ENCODE data around the gene PTPRM.

Gene PTPRM

DNA sequence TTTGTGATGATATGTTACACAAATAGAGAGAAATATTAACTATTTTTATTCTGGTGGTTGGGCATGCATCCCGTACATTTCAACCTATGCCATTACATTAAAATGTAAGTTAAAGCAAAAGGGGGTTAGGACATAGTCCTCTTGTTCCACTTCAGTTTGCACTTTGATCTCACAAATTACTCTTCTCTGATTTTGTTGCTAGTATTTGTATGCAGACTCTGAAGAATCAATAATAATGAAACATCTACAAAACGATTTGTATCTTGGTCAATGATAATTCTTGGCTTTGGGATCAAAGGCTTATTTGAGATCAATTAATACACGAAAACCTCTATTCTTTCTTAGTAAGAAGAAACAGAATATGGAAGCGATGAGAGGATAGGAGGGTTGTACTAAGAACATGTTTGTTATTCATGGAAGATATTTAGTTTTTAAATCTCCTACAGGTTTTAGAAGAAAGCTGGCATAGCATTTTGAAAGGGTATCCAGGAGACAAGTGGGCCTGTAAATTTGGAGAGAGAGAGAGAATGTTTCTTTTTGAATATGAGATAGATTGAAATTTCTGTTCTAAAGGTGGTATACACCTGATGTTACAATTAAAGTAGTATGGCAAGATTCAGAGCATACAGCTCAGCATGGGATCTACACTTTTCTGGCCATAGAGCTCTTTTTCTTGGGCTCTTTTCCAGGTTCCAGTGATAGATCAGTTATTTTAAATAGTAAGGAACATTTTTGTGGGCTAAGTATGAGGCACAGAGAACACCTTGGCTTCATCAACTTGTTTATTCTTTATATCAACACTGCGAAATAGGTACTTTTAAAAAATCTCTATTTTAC, 347.9 kb downstream of the PTPRM start:
- no peak for DNase-seq

DNA sequence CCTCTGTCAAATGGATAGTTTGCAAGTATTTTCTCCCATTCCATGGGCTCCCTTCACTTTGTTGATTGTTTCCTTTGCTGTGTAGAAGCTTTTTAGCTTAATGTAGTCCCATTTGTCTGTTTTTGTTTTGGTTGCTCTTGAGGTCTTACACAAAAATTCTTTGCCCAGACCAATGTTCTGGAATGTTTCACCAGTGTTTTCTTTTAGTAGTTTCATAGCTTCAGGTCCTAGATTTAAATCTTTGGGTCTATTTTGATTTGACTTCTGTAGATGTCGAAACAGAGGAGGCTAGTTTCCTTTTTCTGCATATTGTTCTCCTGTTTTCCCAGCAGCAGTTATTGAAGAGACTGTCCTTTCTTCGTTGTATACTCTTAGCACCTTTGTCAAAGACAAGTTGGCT, 351.6 kb downstream of the PTPRM start:
- no peak for DNase-seq

DNA sequence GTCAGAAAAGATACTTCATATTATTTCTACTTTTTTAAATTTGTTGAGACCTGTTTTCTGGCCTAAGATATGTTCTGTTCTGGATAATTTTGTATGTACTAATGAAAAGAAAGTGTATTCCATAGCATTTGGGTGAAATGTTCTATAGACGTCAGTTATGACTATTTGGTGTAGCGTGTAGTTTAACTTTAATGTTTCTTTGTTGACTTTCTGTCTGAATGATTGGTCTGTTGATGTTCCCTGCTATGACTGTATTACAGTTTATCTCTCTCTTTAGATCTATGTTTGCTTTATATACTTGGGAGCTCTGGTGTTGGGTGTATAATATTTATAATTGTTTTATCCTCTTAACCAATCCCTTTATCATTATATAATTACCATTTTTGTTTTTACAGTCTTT, 352.4 kb downstream of the PTPRM start:
- DNase-seq = no peak

DNA sequence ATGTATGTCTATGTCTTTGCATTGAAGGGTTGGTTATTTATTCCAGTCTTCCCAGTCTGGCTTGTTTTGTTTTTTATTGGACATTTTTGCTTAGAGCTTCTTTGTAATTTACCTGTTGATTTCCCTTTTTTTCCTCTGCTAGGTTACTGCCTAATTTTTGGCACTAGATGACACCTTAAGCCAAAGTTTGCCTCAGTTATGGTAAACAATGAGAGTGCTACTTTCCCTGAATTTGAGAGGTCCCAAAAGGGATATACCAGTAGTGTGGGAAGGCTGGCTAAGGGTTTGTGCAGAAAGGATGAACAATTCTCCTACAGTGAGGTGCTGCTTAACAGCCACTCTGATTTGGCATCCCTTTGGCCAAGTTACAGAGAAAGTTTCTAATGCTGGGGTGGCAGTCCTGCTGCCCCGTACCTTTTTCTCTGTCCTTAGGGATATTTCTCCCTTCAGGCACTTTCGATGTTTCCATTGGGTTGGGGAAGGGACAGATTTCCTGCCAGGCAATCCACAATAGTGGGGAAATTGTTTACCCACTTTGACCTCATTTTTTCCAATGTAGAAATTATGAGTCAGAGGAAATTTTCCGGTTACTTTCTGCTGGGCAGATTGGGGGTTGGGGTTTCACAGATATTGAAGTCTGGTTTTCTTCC, 354.9 kb downstream of the PTPRM start:
- no peak for DNase-seq

DNA sequence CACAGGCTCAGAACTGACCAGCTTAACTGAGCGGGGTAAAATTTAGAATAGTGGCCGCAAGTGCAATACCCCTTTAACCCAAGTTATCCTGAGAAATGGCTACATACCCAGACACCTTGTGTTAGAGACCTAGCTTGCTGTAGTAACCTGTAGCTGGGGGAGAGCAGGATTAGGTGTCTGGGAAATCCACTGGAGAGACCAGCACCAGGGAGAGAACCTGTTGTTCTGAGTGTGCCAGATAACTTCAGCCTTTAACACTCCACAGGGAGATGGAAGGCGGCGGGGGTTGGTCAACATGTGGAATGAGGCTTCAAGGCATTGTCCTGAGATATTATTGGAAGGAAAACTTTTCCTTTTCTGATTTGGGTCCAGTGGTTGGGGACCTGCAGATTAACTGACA, 356.0 kb downstream of the PTPRM start:
- DNase-seq = no peak

DNA sequence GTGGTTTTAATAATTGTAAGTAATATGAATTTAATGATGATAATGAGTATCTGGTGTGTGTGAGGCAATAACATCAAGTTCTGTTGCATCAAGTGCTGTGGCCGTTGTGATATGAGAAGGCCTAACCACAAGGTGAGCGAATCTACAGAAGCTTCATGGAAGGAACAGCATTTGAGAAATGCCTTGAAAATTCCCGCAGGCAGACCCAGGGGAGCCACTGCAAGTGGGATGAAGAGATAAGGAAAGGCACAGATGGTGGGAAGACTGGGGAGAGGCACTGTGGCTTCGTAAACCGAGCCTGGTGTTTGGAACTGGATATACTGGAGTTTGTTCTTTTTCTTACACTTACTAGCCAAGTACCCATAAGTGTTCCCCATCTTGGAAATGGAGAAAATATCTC, 357.5 kb downstream of the PTPRM start:
- no peak for DNase-seq

DNA sequence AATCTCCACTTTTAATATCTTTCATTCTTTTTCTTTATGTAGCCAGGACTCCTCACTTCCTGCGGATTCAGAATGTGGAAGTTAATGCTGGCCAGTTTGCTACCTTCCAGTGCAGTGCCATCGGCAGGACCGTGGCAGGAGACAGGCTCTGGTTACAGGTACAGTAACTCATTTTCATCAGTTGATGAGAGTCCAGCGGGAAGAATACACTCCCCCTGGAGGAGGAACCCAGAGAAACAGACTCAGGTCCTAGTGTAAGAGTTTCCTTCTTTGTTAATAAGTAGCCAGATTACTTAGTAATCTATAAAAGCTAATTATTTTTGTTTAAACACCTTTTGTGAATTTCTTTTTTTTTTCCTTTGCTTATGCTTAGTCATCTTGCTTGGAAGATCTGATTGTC, 359.4 kb downstream of the PTPRM start:
- no peak for DNase-seq

DNA sequence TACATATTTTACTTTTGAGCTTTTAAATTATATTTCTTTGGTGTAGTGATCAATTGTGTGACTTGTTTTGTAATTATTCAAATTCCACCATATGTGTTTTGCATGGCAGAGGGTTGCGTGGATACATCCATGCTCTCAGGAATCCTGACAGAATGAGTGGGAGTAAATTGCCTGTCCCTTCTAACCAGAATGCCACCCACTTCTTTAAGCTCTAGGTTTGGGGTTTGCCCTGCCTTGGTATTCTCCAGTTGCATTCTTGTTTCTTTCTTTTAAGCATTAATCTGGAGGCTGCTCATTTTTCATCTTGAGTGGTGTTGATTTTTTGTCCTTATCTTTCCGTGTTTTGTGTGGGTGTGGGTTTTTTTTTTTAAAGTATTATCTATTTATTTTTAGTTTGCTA, 360.0 kb downstream of the PTPRM start:
- no peak for DNase-seq

DNA sequence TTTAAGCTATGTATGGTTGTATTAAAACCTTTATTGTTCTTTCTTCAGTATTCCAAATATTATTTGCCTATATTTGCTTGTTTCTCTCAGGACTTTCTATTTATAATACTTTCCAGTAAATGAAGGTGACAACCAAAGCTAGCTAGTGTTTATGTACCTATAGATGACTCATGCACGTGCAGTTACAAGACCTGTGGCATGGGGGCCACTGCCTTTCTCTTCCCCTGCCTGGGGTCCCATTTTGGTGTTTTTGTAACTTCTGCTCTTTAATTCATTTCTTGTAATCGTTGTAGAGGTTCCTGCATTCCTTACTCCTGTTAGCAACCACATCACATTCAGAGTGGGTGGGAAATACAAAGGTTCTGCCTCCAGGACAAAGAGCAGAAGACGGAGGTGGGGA, 364.6 kb downstream of the PTPRM start:
- DNase-seq = no peak

DNA sequence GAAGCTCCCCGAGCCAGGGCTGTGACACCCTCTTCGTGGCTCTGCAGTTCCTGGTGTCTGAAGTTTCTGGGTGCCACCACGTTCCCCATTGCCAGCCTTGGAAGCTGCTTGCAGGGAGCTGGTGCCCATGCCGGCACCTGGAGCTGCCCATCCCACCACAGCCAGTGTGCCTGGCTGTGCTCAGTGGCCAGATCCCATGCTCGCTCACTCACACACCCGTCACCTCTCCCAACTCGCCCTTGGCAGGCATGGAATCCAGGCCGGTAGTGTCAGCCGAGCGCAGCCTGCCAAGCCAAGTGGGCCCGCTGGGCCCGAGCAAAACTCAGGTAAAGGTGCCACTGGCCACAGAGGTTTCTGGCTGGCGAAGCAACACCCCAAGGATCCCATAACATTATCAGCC, 370.2 kb downstream of the PTPRM start:
- no peak for DNase-seq

DNA sequence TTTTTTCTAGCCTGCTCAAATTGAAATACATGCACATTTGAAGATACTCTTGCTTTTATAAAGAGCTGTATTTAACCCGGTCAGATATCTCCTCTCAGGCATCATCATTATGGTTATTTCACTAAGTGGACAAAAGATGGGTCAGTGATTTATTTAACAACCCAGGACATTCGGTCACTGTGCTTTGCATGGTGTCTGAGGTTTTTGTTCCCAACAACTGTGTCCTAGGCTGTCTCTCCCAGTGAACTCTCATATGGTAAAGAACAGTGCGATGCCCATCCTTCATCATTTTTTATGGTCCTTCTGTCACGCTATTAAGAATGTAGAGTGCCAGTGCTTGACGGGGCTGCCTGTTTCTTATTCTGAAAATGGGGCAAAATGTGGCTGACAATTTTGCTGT, 372.4 kb downstream of the PTPRM start:
- DNase-seq = no peak

DNA sequence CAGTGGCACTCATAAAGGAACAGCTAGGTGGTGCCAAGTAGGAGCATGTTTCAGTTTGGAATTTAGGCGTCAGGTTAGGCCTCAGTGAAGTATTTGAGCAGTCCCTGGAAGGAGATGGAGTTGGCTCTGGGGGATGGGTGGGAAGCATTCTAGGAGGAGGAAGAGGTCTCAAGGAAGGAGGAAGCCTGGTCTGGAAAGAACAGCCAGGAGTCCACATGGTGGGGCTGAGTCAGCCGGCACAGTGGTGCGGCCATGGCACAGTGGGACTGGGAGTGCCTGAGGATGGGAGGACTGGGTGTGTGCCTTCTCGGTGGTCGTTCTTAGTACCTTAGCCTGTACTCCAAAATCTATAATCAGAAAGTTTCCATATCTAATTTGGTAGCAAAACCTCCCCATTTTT, 373.3 kb downstream of the PTPRM start:
- no peak for DNase-seq

DNA sequence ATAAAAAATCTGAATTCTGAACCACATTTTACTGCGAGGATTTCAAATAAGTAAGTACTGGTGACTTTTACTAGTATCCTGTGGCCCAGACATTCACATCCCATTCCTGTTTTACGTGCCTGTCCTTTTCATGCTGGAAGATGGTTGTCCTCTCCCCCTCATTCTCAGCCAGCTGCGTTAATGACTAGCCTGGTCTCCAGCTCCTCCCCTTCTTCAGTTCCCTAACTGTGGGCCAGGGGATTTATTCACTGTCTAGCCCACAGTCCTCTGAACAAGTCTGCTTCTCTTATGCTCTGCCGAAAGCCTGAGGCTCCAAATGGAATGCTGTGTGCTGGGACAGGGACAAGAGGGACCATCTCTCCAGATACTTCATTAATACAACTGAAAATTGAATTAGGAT, 373.9 kb downstream of the PTPRM start:
- DNase-seq = no peak

DNA sequence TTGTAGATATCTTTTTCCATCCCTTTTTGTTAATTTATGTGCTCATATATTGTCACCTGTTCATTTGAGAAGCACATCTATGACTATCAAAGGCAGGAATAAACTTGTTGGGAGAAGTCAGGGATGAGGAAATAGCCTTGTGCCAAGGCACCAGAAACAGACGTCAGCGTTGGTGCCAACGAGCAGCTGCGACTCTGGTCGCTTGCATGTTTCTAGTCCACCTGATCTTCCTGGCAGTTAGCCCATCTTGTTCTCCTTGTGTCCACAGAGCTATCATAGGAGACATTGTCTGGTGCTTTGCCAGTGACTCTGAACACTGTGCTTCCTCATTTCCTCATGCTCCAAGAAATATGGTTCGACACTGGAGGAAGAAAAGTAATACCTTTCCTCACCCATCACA, 374.4 kb downstream of the PTPRM start:
- no peak for DNase-seq

DNA sequence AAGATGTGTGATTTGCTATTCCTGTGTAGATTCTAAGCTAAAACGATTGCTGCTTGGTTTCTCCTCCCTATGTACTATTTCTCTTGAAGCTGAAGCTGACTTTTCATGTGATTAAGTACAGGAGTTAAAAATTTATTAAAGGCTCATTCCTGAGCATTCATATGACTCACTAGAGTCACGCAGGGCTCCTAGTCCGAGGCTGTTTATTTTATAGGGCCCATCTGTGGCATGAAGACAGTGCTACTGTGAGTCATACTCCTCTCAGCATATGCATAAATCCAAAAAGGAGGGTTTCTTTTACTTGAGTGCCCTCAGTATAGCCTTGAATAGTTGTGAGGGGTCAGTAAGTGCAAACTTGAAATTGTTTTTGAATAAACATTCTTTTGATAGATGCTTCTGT, 378.8 kb downstream of the PTPRM start:
- no peak for DNase-seq

DNA sequence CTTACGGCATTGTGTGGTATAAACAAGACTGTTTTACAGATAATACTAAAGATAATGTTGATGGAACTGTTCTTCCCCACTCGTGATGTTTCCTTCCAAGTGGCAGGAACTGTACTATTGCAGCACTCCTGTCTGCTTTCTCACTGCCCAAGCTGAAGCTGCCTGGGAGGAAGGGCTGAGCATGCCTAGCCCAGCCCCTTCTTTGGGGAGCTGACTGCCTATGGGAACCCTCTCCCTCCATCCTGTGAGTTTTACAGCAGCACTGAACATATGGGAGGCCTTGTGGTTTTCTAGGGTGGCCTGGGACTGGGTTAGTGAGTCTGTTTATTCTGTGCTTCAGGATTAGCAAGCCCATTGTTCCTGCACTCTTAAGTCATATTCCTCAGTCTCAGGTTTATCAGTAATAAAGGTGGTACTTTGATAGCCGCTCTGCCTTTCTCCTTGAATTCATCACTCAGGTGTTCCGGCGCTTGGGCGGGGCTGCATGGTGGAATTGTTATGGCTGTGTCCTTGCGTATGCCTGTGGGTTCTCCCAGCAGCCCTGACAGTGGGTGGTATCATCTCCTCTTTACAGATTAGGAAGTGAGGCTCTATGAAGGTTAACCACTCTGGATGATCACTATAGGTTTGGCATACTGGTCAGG, 379.7 kb downstream of the PTPRM start:
- DNase-seq = no peak

DNA sequence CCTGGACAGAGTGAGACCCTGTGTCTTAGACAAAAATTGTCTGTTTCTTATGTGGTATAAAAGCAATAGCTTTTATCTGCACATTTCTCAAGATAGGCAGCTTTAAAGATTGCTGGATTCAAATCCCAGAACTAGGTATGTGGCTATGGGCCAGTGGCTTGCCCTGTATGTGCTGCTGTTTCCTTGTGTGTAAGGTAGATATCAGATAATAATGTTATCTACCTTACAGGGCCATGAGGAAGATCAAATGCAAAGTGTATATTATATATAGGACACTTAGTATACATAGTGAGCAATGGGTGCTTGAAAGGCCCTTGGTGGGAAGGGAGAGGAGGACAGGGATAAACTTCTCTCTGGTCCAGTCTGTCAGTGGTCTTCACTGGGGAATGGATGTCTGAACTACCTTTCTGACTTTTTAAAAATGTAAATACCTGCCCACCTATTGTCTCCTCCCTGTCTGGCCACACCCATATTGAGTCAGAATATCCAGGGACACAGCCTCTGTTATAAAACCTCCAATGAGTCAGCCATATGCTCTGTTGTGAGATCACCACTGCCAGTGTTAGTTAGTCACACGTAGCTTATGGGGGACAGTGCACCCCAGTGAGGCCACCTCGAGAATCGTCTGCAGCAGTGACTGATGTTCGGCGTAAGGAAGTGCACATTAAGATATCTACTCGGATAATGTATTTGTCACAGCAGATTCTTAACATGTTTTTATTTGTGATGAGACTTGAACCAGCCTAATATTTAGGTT, 383.4 kb downstream of the PTPRM start:
- DNase-seq = no peak

DNA sequence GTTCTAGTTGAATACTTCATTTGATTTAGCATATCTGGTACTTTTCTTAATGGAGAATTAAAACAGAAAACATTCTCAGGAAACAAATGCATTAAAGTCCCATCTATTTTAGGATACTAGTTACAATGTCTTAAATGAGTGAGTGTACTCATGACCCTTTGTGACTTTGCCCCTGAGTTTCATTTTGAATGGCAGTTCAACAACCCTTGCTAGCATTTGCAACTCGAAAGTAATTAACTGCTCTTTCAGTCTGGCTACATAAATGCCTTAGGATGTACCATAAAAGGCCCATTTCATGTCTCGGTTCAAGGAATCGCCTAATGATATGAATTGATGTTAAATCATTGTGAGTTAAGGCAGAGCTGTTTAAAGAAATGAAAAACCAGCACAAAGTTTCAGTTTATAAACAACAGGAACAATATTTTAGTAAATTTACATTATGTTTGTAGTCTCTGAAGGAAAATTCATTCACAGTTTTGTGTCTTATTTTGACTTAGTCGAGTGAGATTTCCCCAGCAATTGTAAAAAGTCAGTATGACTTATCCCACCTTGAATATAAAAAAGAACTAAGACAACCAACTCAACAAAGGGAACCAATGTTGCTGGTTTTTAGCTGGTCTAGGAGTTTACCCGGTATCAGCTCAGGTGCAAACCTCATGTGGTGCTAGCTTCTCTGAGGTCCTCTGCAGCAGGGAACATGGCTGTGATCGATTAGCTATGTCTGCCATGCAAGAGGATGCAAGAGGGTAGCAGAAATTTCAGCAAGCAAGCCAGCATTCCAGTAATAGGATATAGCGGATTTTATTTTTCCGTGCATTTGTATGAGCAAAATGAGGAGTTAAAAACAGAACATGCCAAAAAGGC, 386.2 kb downstream of the PTPRM start:
- no peak for DNase-seq

DNA sequence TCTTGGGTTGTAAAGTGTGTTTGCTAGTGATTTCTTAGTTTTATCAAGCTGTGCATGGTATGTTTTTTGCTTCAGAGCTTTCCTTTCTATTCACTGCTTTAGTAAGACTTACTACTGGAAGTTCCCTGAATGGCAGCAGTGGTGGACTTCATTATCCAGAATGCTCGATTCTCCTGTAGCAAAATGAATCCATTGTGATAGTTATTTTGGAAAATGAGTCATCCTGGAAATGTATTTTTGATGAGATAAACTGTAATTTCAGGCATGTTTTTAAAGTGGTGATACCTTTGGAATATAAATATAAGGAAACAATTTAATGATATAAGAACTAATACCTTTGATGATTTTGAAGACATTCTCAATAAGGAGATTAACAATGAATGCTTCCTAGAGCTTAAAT, 387.1 kb downstream of the PTPRM start:
- no peak for DNase-seq

DNA sequence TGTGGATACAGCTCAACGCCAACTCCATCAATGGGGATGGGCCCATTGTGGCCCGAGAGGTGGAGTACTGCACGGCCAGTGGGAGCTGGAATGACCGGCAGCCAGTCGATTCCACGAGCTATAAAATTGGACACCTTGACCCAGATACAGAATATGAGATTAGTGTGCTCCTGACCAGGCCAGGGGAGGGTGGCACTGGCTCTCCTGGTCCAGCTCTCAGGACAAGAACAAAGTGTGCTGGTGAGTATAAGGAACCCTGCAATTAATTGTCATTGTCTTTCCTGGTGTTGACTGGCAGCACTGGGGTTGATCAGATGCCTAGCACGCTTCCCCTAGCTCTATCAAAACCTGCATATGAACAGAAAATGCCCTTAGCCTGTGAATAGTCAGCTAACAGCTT, 388.1 kb downstream of the PTPRM start:
- no peak for DNase-seq

DNA sequence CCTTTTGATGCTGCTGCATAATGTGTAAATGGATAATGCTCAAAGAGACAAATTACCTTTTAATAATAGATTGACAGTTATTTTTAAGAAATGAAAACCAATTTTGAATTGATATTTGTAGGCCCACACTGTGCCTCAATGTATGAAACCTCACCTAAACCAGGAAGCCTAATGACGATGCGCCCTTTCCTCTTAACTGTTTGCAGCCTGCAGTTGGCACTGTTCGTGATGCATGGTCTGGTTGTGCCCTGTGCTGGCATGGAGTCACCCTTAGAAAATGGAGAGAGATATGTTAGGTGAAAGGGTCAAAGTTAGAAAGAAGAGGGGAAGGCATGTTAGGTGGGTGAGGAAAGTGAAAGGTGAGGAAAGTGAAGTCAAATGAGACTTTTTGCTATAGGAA, 390.2 kb downstream of the PTPRM start:
- no peak for DNase-seq

DNA sequence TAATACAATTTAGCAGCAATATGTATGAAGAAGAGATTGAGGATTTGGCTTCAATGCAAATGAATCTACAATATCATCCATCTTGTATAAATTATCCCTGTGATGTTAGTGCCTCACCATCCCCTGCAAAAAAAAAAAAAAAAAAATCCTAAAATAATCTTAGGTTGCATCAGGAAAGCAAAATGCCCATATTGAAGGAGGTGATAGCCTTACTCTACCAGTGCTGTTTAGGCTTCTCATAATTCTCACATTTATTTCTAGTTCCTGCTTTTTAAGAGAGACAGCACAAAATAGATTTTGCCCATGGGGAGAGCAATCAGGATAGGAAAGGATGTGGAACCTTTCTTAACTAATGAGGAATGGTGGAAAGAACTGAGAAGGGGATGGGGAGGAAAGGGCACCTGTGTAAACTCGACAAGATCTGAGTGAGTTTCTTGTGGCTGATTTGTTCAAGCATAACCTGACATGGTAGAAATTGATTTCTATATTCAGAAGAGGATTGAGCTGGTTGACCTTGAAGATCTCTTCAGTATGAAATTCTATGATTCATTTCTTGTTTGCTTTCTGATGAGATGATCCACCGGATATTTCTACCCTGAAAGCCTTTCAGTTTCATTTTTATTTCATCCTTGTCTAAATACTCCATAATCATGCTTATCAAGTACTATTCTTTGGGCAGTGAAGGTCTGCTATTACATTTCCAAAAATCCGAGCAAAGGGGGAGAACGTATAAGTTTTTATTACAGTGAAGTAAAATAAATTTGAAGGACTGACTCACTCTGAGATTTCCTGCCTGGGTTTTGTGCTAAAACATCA, 391.2 kb downstream of the PTPRM start:
- no peak for DNase-seq

Measured in activated CD4-positive, CD25-positive, alpha-beta regulatory T cell treated with anti-CD3 and anti-CD28 coated beads, Interleukin-2, amount 50 U/mL, for 72 hours (primary cell).